GM19240 (cell line): Measurements from ENCODE around the gene ADGRL1.
"Not testable (repeated sequence)": the region's sequence is repeated elsewhere in the genome, so short reads cannot be mapped to it uniquely, and the experiment has no call there.

Experiments used
- DNase-seq: peaks from one replicate; pipeline ENCODE4 v3.0.0; 2011; ENCODE audit warnings: low spot score; ENCODE audit not compliant: insufficient read length

Gene ADGRL1

GRCh38 chr19:14205452-14206287 lies at the start of gene ADGRL1:
TSS of gene ADGRL1 (minus strand) at chr19:14206169. CDS start at chr19:14183602, 22,567 bp downstream.
- DNase-seq = not testable (repeated sequence)

GRCh38 chr19:14255316-14255715 lies 49.3 kb upstream of the ADGRL1 start:
- not testable (repeated sequence) for DNase-seq

DNA sequence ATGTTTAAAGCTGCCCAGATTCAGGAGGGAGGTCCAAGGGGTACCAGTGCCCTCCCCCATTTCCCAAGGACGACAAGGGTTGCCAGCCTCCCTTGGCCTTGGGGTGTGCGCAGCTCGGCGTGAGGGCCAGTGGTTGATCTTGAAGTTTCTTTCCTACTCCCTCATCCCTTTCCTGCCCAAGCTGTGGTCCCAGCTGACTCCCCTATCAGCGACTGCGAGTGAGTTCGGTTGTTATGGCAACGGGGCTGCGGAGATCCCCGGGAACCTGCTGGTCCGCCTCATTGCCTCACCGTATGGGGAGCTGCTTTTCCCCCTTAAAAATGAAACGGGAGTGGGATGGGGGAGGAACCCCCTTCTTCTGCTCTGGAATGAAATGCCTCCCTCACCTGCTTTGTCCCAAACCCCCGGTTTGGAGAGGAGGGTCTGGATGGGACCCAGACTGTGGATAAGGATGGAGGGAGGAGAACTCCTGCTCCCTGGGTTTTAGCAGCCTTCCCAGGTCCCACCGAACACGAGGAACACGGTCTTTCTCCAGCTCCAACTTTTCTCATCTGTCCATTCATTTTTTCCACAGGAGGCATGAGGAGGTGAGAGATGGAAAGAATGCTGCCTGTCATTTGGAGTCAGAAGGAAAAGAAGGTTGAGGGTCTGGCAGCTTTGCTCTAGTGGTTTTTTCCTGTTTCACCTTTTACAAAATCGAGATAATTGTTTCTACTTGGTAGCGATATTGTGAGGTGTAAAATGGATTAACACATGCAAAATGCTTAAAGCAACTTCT lies 48.0 kb upstream of the ADGRL1 start:
- not testable (repeated sequence) for DNase-seq

- DNase-seq = not testable (repeated sequence)
These were observed 46.2 kb upstream of the ADGRL1 start for GRCh38 chr19:14252136-14252535.

DNA sequence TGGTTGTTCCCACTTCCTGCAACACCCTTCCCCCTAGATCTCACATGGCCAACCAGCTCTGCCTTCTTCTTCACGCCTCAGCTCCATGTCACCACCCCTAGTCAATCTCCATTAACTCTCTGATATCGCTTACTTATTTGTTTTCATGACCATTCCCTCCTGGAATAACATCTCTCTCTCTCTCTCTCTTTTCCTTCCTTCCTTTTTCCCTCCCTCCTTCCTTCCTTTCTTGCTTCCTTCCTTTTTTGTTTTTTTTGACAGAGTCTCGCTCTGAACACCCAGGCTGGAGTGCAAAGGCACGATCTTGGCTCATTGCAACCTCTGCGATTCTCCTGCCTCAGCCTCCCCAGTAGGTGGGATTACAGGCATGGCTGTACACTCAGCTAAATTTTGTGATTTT lies 44.9 kb upstream of the ADGRL1 start:
- DNase-seq = no peak

DNA sequence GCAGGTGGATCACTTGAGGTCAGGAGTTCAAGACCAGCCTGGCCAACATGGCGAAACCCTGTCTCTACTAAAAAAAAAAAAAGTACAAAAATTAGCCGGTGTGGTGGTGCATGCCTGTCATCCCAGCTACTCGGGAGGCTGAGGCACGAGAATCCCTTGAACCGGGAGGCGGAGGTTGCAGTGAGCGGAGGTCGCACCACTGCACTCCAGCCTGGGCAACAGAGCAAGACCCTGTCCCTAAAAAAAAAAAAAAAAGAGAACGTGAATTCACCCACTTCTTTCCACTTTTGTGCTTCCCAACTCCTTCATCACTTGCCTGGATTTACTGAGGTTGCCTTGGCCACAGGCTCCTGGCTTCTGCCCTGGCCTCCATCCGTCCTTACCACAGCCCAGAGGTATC lies 44.3 kb upstream of the ADGRL1 start:
- not testable (repeated sequence) for DNase-seq

- not testable (repeated sequence) for DNase-seq
These were observed 43.9 kb upstream of the ADGRL1 start for GRCh38 chr19:14249891-14250290.

GRCh38 chr19:14249012-14249754 lies 43.2 kb upstream of the ADGRL1 start:
- DNase-seq = not testable (repeated sequence)

DNA sequence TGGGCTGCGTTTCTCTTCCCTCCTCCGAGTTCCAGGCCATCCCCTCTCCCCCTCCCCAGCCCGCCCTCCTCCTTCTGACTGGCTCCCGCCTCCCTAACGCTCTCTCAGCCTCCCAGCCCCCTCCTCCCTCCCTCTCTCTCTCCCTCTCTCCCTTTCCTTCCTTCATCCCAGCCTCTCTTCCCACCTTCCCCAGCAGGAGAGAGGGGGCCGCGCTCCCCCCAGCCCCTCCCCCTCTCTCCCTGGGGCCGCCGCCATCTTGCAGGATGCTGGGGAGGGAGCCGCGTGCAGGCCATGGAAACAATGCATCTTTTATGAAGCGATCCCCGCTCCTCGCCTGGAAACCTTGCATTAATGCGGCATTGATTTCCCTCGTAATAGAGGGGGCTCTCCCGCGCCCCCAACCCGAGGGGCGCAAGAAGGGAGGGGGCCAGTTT lies 42.6 kb upstream of the ADGRL1 start:
- DNase-seq = no peak

- DNase-seq = not testable (repeated sequence)
These were observed 41.8 kb upstream of the ADGRL1 start for GRCh38 chr19:14247548-14248471.

DNA sequence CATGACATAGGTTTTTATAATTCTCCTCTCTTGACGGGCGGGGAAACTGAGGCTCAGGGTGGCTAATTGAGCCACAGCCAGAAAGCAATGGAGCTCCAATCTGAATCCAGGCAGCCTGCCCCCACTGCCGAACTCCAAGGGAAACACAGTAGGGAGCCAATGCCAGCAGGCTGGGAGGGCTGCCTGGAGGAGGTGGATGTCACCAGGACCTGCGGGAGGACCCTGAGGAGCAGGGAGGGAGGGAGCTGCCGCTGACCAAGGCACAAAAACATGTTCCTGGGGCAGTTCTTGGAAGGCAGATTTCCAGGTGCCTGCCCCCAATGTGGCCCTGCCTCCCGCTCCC lies 41.2 kb upstream of the ADGRL1 start:
- DNase-seq = not testable (repeated sequence)

- DNase-seq = not testable (repeated sequence)
These were observed 38.4 kb upstream of the ADGRL1 start for GRCh38 chr19:14244393-14244792.

DNA sequence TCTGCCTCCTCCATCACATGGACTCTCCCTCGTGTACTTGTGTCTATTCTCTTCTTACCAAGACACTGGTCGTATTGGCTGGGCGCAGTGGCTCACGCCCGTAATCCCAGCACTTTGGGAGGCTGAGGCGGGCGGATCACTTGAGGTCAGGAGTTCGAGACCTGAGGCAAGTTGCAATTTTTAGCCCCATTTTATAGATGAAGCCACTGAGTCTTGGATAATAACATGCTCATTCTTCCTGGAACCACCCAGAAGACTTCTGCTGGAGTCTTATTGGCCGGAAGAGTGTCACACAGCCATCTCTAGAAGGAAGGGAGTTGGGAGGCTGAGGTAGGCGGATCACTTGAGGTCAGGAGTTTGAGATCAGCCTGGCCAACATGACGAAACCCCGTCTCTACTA lies 37.7 kb upstream of the ADGRL1 start:
- DNase-seq = not testable (repeated sequence)

- no peak for DNase-seq
These were observed 31.3 kb upstream of the ADGRL1 start for GRCh38 chr19:14237014-14237941.

DNA sequence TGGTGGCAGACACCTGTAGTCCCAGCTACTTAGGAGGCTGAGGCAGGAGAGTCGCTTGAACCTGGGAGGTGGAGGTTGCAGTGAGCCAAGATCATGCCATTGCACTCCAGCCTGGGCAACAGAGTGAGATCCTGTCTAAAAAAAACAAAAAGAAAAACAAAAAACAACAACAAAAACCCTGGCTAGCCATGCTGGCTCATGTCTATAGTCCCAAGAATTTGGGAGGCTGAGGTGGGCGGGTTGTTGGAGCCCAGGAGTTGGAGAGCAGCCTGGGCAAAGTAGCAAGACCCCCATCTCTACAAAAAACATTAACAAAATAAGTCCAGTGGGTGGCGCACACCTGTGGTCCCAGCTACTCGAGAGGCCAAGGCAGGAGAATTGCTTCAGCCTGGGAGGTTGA lies 27.0 kb upstream of the ADGRL1 start:
- DNase-seq = not testable (repeated sequence)

DNA sequence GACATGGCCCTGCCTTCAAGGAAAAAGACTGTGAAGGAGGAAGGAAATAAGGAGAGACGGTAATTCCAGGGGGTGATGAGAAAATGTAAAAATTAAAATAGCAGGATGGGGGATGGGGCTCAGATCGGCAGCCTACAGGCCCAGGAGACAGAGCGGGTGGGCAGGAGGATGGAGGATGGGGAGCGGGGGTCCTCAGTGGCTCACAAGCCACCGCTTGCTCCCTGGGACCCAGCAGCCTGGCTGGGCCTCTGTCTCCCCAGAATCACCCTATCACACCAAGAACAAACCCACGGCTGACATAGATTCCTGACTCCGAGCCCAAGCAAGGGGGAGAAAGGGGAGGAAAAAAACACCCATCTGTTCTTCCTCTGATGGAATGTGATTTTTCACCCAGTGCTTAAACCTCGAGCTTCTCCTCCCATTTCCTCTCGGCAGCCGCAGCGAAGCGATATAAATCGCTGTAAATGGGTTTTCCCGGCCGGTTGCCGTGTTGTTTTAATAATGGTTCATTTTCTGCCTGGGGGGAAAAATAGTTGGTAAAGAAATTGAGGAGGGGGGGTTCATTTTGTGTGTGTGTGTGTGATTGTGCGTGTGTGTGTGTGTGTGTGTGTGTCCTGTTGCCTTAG lies 22.6 kb upstream of the ADGRL1 start:
- not testable (repeated sequence) for DNase-seq

- not testable (repeated sequence) for DNase-seq
These were observed 20.5 kb upstream of the ADGRL1 start for GRCh38 chr19:14226498-14226897.

- DNase-seq = no peak
These were observed 16.9 kb upstream of the ADGRL1 start for GRCh38 chr19:14222886-14223285.

DNA sequence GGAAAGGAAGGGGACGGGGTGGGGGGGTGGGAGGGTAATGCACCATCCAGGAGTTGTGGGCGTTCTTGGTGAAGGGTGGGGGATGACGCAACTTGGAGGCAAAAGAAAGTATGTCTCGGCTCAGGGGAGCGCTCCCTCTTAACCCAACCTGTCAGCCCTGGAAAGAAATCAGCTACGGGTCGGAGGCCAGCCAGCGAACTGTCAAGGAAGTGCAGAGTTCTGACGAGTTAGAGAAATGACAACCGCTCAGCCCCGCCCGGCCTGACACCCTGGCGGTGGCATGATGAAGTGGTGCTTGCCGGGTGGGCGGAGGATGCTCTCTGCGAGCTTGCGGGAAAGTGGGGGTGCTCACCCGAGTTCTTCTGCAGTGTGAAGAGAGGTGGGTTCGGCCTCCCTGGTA lies 15.4 kb upstream of the ADGRL1 start:
- not testable (repeated sequence) for DNase-seq
